ENCODE data around the gene CABP4. TPM values are rescaled to one million over a fixed set of nuclear protein-coding genes. Genes with fewer than 3 reads are reported as not detected.

The CABP4 gene
- polyA plus RNA-seq, 6 donors from 2014 or later, result 1.5 to 6.8 (median 2.1) TPM; not detected in 1

DNA sequence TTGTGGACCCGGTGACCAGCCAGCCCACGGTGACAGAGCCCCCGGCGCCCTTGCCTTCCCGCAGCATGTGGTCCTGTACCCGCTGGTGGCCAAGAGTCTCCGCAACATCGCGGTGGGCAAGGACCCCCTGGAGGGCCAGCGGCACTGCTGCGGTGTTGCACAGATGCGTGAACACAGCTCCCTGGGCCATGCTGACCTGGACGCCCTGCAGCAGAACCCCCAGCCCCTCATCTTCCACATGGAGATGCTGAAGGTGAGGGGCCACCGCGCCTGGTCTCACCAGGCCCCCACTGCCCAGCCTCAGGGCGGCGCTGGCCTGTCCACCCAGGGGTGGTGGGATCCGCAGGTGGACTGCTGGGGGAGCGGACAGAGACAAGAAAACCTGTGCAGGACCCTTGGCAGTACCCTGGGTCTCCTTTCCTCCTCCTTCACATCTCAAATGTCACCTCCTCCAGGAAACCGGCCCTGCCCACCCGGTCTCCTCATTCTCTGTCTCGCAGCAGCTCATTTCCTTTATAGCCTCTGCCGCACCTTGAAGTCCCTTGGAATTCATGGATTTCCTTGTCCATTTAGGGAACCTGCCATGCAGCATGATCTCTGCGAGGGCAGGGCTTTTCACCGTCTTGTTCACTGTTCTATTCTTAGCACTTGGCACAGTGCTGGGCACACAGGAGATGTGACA is 34.2 kb downstream of the CABP4 start:
- ATAC-seq (ENCODE audit: low read depth in 2 of 2), result no peak
- H3K4me3 Mint-ChIP-seq, result no peak overlapping the region
- H3K9me3 Mint-ChIP-seq, result no peaks in the 10 kb centered on the region
- peaks cover 8 to 22% of the 10 kb centered on the region in 2 donors for H3K36me3 Mint-ChIP-seq
- no peak for DNase-seq
- peaks cover 24 to 50% (median 45%) of the 10 kb centered on the region in 3 donors for H3K4me1 Mint-ChIP-seq
- H3K27me3 Mint-ChIP-seq, result no peaks in the 10 kb centered on the region
- peak overlapping the region in 2 of 6 donors; percentile 72 to 85 for H3K27ac Mint-ChIP-seq

DNA sequence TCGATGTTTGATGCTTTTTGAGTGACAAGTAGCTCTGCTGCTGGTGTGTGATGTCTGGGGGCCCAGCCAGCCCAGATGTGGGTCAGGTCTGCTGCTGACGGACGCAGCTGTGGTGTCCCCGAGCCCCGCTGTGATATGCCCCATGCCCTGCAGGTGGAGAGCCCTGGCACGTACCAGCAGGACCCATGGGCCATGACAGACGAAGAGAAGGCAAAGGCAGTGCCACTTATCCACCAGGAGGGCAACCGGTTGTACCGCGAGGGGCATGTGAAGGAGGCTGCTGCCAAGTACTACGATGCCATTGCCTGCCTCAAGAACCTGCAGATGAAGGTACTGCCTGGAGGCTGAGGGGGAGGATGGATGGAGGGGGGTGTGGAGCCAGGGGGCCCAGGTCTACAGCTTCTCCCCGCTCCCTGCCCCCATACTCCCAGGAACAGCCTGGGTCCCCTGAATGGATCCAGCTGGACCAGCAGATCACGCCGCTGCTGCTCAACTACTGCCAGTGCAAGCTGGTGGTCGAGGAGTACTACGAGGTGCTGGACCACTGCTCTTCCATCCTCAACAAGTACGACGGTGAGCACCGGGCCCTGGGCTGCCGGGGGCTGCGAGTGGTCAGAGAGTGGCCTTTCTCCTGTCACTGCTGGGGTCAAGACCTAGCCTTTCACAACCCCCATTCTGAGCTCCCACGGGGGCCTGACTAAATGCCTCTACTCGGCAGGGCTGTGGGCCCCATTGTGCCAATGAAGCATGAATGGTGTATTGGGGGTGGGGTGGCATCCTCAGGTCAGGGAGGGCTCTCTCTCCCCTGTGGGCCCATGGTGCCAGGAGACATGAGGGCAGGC is 35.0 kb downstream of the CABP4 start:
- ATAC-seq (ENCODE audit: low read depth in 2 of 2) (no peak), DNase-seq (no peak)
- Mint-ChIP-seq H3K9me3 (no peaks in the 10 kb centered on the region), H3K36me3 (peaks cover 8 to 22% of the 10 kb centered on the region in 2 donors), H3K27ac (peak overlapping the region in 2 of 6 donors; percentile 36 to 72), H3K27me3 (no peaks in the 10 kb centered on the region), H3K4me3 (no peak overlapping the region), H3K4me1 (peaks cover 17 to 42% (median 37%) of the 10 kb centered on the region in 3 donors)

DNA sequence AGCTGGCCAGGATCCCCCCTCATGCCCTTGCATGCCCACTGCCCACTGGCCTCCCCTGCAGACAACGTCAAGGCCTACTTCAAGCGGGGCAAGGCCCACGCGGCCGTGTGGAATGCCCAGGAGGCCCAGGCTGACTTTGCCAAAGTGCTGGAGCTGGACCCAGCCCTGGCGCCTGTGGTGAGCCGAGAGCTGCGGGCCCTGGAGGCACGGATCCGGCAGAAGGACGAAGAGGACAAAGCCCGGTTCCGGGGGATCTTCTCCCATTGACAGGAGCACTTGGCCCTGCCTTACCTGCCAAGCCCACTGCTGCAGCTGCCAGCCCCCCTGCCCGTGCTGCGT is 35.5 kb downstream of the CABP4 start:
- Mint-ChIP-seq H3K4me3 (no peak overlapping the region), H3K36me3 (peaks cover 8 to 22% of the 10 kb centered on the region in 2 donors), H3K27ac (peak overlapping the region in 1 of 6 donors; percentile 69), H3K9me3 (no peaks in the 10 kb centered on the region), H3K4me1 (peaks cover 15 to 40% (median 32%) of the 10 kb centered on the region in 3 donors), H3K27me3 (no peaks in the 10 kb centered on the region)
- DNase-seq (no peak), ATAC-seq (ENCODE audit: low read depth in 2 of 2) (no peak)

DNA sequence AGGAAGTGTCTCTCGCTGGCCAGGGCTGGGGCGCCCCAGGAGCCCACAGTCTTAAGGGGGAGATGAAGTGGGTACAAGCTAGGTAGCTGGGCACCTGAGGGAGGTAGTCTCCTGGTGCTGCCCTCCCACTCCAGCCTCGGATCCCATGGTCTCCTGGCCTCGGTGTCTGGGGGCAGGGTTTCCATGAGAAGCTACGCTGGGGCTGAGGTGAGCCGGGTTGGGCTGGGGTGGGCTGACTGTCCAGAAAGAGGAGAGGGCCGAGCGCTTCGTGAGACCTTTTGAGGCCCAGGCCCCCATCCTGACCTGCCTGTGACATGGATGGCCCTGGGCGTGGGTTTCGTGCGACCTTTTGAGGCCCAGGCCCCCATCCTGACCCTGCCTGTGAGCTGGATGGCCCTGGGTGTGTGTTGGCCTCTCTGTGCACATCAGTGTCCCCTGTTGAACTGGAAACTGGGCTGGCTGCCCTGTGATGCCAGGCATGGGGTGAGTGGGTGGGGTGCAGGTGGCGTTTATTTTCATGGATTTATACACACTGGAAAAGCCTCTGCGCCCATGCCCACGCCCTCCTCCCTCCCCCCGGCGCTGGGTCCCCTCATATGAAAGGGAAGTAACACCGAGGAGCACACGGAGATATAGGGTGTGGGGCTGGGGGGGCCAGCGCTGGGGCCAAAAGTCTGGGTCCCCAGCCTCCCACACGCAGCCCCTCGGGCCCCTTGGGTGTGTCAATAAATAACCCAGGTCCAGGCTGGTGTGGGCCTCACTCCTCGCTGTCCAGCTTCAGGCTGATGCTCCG is 36.3 kb downstream of the CABP4 start:
- ATAC-seq (ENCODE audit: low read depth in 2 of 2) (no peak), DNase-seq (no peak)
- no peak overlapping the region for H3K27ac Mint-ChIP-seq
- peaks cover 8 to 22% of the 10 kb centered on the region in 2 donors for H3K36me3 Mint-ChIP-seq
- H3K4me3 Mint-ChIP-seq, result no peak overlapping the region
- no peaks in the 10 kb centered on the region for H3K27me3 Mint-ChIP-seq
- H3K4me1 Mint-ChIP-seq, result peaks cover 10 to 32% (median 25%) of the 10 kb centered on the region in 3 donors
- H3K9me3 Mint-ChIP-seq, result no peaks in the 10 kb centered on the region

DNA sequence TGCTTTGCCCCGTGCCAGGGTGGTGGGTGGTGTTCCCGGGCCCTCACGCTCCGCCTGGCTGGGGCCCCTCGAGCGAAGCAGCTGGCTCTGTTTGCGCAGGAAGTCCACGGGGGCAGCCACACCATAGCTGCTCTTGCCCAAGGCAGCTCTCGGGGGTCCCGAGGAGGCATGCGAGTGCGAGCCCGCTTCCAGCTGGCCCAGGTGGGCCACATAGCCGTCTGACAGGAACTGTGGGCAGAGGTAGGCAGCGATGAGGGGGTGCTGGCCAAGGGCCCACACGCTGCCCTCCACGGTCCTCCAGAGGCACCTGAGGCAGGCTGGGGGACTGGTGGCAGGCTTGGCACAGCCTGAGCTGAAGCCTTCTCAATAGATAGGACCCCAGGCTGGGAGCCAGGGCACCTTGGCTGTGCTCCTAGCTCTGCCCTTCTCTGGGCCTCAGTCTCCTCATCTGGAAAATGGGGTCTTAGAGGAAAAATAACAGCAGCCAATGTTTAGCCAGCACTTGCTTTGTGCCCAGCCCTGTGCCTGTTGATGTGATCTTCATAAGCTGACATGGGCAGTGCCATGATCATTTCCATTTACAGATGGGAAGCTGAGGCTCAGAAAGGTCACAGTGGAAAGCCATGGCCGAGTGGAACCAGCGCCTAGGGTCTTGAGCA is 37.0 kb downstream of the CABP4 start:
- DNase-seq (no peak), ATAC-seq (ENCODE audit: low read depth in 2 of 2) (no peak)
- H3K36me3 Mint-ChIP-seq, result peaks cover 8 to 22% of the 10 kb centered on the region in 2 donors
- H3K4me3 Mint-ChIP-seq, result no peak overlapping the region
- H3K4me1 Mint-ChIP-seq, result peaks cover 9 to 27% (median 17%) of the 10 kb centered on the region in 3 donors
- H3K27me3 Mint-ChIP-seq, result no peaks in the 10 kb centered on the region
- H3K9me3 Mint-ChIP-seq, result no peaks in the 10 kb centered on the region
- peak overlapping the region in 2 of 6 donors; percentile 12 to 72 for H3K27ac Mint-ChIP-seq

DNA sequence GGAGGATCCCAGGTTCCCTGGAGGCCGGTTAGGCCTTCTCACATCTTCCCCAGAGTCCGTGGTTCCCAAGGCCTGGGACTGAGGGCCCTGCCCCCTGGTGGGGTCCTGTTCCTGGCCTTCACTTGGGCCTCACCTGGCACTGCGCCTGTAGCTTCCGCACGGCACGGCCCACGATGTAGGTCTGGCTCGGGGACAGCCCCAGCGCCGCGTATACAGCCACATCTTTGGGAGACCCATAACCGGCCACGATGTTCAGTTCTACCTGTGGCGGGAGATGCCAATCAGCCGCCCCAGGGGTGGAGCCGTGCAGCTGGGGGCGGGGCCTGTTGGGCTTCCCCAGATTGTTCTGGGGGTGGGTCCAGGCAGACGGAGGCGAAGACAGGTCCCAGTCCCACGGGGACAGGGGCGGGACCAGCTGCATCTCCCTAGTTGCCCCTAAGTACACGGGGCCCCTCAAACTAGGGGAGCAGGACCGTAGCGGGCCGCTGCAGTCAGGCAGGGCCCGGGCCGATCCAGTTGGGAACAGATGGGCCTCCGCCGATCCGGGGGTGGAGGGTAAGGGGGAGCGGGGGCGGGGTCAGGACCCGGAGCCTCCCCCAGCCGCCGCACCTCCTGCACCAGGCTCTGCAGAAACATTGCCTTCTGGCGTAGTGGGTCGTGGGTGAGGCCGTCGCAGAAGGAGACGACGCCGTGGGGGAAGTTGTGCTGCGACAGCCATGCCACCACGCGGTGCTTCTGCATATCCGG is 37.8 kb downstream of the CABP4 start:
- Mint-ChIP-seq H3K4me1 (peaks cover 3 to 19% (median 10%) of the 10 kb centered on the region in 3 donors), H3K36me3 (peaks cover 2 to 15% of the 10 kb centered on the region in 2 donors), H3K9me3 (no peaks in the 10 kb centered on the region), H3K27me3 (no peaks in the 10 kb centered on the region), H3K27ac (no peak overlapping the region), H3K4me3 (no peak overlapping the region)
- ATAC-seq (ENCODE audit: low read depth in 2 of 2) (no peak), DNase-seq (no peak)

DNA sequence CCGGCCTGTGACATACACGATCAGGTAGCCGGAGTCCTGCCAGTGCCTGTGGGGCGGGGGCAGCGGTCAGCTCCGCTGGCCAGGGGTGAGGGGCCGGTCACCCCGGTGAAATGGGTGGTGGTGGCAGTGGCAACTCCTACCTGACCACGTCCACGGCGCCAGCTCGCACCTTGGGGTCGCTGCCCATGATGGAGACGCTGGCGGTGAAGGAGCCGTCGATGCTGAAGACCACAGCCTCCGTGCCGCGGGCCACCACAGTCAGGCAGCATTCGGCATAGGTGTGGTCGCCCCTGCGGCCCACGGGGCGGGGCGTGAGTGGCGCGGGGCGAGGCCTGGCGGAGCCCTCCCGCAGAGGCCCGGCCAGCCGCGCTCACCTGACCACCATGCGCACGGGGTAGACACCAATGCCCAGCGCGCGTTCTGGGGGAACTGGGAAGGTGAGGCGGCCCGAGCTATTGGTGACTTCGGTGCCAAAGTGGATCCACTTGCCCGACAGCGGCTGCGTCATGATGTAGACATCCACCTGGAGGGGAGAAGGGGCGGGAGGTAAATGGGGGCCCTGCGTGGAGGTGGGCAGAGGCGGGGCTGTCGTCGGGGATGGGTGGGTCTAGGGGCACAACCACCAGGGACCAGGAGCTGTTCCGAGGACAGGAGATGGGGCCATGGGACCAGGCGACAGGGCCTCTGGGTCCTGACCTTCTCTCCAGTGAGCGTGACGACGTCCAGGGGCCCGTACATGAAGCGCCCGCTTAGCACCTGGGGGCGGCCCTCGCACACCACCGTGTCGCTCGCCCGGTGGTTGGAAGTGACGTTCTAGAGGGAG is 38.6 kb downstream of the CABP4 start:
- H3K9me3 Mint-ChIP-seq, result no peaks in the 10 kb centered on the region
- peaks cover 0 to 12% of the 10 kb centered on the region in 2 donors for H3K36me3 Mint-ChIP-seq
- DNase-seq (no peak), ATAC-seq (ENCODE audit: low read depth in 2 of 2) (no peak)
- no peak overlapping the region for H3K4me3 Mint-ChIP-seq
- peaks cover 3 to 12% (median 5%) of the 10 kb centered on the region in 3 donors for H3K4me1 Mint-ChIP-seq
- H3K27ac Mint-ChIP-seq, result no peak overlapping the region
- no peaks in the 10 kb centered on the region for H3K27me3 Mint-ChIP-seq

DNA sequence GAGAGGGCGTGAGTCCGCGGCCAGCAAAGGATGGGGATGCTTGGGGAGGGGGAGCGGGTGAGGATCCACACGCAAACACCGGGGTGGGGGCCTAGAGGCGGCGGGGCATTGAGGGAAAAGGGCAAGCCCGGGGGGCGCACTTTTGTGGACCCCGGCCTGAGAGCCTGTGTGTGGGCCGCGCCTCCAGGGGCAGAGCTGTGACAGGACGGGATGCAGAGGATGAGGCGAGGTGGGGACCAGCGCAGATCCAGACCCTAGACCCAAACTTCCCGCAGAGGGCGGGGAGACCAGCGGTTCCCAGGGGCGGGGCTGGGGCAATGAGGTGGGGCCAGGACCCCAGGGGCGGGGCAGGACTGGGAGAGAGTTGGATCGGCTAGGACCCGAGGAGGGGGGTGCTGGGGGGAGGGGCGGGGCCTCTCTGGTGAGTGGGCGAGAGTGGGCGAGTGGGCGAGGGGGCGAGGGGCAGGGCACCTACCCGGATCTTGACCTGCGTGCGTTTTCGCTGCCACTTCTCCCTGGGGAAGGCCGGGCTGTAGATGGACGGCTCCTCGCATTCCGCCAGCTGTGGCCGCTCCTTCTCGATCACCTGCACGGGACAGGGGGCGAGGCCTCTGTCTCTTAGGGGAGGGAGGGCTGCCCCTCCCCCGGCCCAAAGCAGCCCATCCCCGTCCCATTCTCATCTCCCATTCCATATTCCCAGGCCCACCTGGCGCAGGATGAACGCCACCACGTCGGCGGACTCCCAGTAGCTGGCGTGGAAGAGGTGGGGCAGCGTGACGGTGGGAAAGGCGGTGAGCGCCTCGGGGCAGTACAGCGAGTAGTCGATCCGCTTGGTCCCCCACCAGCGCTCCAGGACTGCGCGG is 39.4 kb downstream of the CABP4 start:
- Mint-ChIP-seq H3K4me1 (peaks cover 3 to 13% (median 4%) of the 10 kb centered on the region in 3 donors), H3K4me3 (no peak overlapping the region), H3K9me3 (no peaks in the 10 kb centered on the region), H3K27ac (no peak overlapping the region), H3K36me3 (peaks cover 0 to 11% of the 10 kb centered on the region in 2 donors), H3K27me3 (no peaks in the 10 kb centered on the region)
- no peak for ATAC-seq (ENCODE audit: low read depth in 2 of 2)
- DNase-seq, result no peak

DNA sequence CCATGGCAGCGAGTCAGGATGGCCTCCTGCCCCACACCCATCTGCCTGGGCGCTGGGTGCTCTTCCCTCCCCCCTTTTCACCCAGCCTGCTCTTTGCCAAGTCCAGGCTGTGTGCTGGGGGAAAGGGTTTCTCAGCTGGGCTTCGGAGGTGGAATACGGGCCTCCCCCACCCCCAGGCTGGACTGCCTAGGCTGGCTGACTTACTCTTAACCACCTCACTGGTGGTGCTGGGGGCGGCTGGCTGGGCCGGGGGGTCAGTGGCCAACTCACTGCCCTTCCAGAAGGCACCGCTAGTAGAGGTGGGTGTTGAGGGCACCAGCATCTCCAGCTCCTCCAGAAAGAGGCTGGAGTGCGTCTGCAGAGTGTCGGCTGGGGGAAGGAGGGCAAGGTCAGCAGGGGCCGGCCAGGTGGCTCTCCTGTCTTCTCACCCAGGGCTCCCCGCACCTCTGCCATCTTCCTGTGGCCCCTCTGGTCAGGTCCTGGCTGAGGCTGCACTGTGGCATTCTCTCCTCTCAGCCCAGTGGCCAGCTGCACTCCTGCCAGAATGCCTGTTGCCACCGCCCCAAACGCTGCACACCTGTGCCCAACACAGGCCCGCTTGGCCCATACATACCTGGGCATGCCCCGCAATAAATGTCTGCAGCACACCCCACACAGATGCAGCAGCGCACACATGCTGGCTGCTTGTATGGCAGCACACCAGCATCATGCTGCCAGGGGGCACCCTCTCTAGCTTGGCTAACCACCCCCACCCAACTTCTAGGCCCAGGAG is 40.3 kb downstream of the CABP4 start:
- Mint-ChIP-seq H3K27ac (no peak overlapping the region), H3K27me3 (no peaks in the 10 kb centered on the region), H3K4me1 (peaks cover 0 to 6% (median 3%) of the 10 kb centered on the region in 3 donors), H3K9me3 (no peaks in the 10 kb centered on the region), H3K36me3 (peaks cover under 1 to 6% of the 10 kb centered on the region in 2 donors), H3K4me3 (no peak overlapping the region)
- ATAC-seq (ENCODE audit: low read depth in 2 of 2) (no peak), DNase-seq (no peak)

DNA sequence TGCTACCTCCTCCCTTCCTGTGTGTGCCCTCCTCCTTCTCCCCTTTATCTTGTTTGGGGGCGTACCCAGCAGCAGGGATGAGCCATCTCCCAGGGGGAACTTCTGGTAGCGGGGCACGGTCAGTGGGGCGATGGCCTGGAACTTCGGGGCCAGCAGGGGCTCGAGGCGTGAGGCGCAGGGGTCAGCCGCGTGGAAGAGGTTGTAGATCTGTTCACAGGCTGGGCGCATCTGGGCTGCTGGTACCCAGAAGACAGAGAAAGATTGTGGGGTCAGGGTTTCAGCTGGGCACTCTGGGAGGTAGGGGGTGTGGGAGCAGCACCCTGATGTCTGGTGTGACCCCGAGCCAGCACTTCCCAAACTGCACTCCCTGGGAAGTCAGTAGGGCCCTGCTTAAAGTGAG is 41.0 kb downstream of the CABP4 start:
- Mint-ChIP-seq H3K36me3 (peaks cover 7% of the 10 kb centered on the region in 2 donors), H3K9me3 (no peaks in the 10 kb centered on the region), H3K27ac (peak overlapping the region in 3 of 6 donors; percentile 19 to 57 (median 52)), H3K4me3 (no peak overlapping the region), H3K4me1 (peaks cover 3 to 12% (median 4%) of the 10 kb centered on the region in 3 donors), H3K27me3 (no peaks in the 10 kb centered on the region)
- no peak for DNase-seq
- ATAC-seq (ENCODE audit: low read depth in 2 of 2), result no peak

Measured in naive B cell (primary cell).